WTC11 (cell line): Measurements from ENCODE around the gene FASTKD2. TPM values are rescaled to one million over a fixed set of nuclear protein-coding genes. Genes with fewer than 3 reads are reported as not detected.

ENCODE experiments used
- ATAC-seq: fragments of 200-7000 bp; cut with Tn5 transposase; 2 replicates; pipeline ENCODE4 v1.10.0; 2021; ENCODE audit warnings: mild to moderate bottlenecking, moderate library complexity
- CTCF ChIA-PET: fragments of 300-600 bp; sonication (Branson Sonifier 250); formaldehyde crosslinking; loops from one replicate; lab custom pipeline; 2021; ENCODE audit warnings: antibody characterized with exemption; lab: Charles Lee
- POLR2A ChIA-PET: fragments of 350-600 bp; sonication (Branson Sonifier 250); formaldehyde crosslinking; loops from one replicate; lab custom pipeline; 2021; ENCODE audit warnings: antibody characterized with exemption; lab: Charles Lee
- DNase-seq: peaks from one replicate; pipeline ENCODE4 v3.0.0; 2021; ENCODE audit warnings: low spot score
- H3K27ac Mint-ChIP-seq: 2 replicates; pipeline ENCODE4 v1.8.0; 2021; ENCODE audit warnings: mixed read lengths
- H3K27me3 Mint-ChIP-seq: 2 replicates; pipeline ENCODE4 v1.8.0; 2021; ENCODE audit warnings: low read depth, mild to moderate bottlenecking, moderate library complexity, mixed read lengths
- H3K36me3 Mint-ChIP-seq: 2 replicates; pipeline ENCODE4 v1.8.0; 2021; ENCODE audit warnings: mixed read lengths
- H3K4me1 Mint-ChIP-seq: 2 replicates; pipeline ENCODE4 v1.8.0; 2022; ENCODE audit warnings: mixed read lengths
- H3K4me3 Mint-ChIP-seq: 2 replicates; pipeline ENCODE4 v1.8.0; 2021; ENCODE audit warnings: mild to moderate bottlenecking, moderate library complexity, mixed read lengths
- H3K9me3 Mint-ChIP-seq: 2 replicates; pipeline ENCODE4 v1.8.0; 2021; ENCODE audit warnings: mixed read lengths
- CREM ChIP-seq: sonication (generic); formaldehyde crosslinking; IDR thresholded peaks from 2 replicates; pipeline ENCODE4 v1.8.1; 2022; ENCODE audit warnings: mild to moderate bottlenecking, missing genetic modification reagents, moderate library complexity
- JUN ChIP-seq: sonication (generic); formaldehyde crosslinking; IDR thresholded peaks from 2 replicates; pipeline ENCODE4 v1.8.0; 2023; ENCODE audit warnings: mild to moderate bottlenecking, missing genetic modification reagents
- KAT7 ChIP-seq: sonication (generic); formaldehyde crosslinking; IDR thresholded peaks from 2 replicates; pipeline ENCODE4 v1.8.1; 2023; ENCODE audit warnings: missing genetic modification reagents, mild to moderate bottlenecking, borderline replicate concordance
- MXD4 ChIP-seq: fragments of 250-450 bp; sonication (Bioruptor Pico); IDR thresholded peaks from 2 replicates; pipeline ENCODE4 v1.8.0; 2021; ENCODE audit warnings: mild to moderate bottlenecking, moderate library complexity, borderline replicate concordance
- MYBL2 ChIP-seq: sonication (generic); formaldehyde crosslinking; IDR thresholded peaks from 2 replicates; pipeline ENCODE4 v1.8.1; 2023; ENCODE audit warnings: mild to moderate bottlenecking, moderate library complexity, missing genetic modification reagents
- NFE2L1 ChIP-seq: sonication (generic); formaldehyde crosslinking; IDR thresholded peaks from 2 replicates; pipeline ENCODE4 v1.8.1; 2023; ENCODE audit warnings: missing genetic modification reagents
- SMAD4 ChIP-seq: sonication (generic); formaldehyde crosslinking; IDR thresholded peaks from 2 replicates; pipeline ENCODE4 v1.8.0; 2022; ENCODE audit warnings: mild to moderate bottlenecking, missing genetic modification reagents
- TCF7 ChIP-seq: sonication (generic); formaldehyde crosslinking; IDR thresholded peaks from 2 replicates; pipeline ENCODE4 v1.8.0; 2022; ENCODE audit warnings: mild to moderate bottlenecking, low read depth, missing genetic modification reagents, moderate library complexity
- USF1 ChIP-seq: sonication (generic); formaldehyde crosslinking; IDR thresholded peaks from 2 replicates; pipeline ENCODE4 v1.8.0; 2022; ENCODE audit warnings: mild to moderate bottlenecking, missing genetic modification reagents
- ZNF138 ChIP-seq: sonication (generic); formaldehyde crosslinking; conservative IDR thresholded peaks from 2 replicates; pipeline ENCODE4 v1.8.1; 2022; ENCODE audit warnings: mild to moderate bottlenecking, moderate library complexity, missing genetic modification reagents
- ZNF263 ChIP-seq: sonication (generic); formaldehyde crosslinking; IDR thresholded peaks from 2 replicates; pipeline ENCODE4 v1.8.1; 2022; ENCODE audit warnings: low read depth, mild to moderate bottlenecking, moderate library complexity, missing genetic modification reagents
- ZNF532 ChIP-seq: fragments of 250-450 bp; sonication (Bioruptor Pico); IDR thresholded peaks from 2 replicates; pipeline ENCODE4 v1.9.0; 2021; ENCODE audit warnings: mild to moderate bottlenecking, borderline replicate concordance
- ZSCAN18 ChIP-seq: fragments of 250-450 bp; sonication (Bioruptor Pico); IDR thresholded peaks from 2 replicates; pipeline ENCODE4 v2.1.2; 2022; ENCODE audit warnings: mild to moderate bottlenecking, moderate library complexity
- total RNA-seq: library from RNA; stranded (reverse); gene quantifications from 3 replicates; pipeline ENCODE4 v1.2.3, GENCODE V29; 2021
- TF ChIP-seq, protein P1 (sequence below): fragments of 250-450 bp; sonication (Bioruptor Pico); conservative IDR thresholded peaks from 2 replicates; pipeline ENCODE4 v1.9.0; 2021; ENCODE audit warnings: mild to moderate bottlenecking

The FASTKD2 gene
- total RNA-seq, 1 experiment from 2014 or later: 33.7 TPM

- Mint-ChIP-seq H3K4me3 (no peak overlapping the region), H3K36me3 (peaks cover 12% of the 10 kb centered on the region), H3K27me3 (no peaks in the 10 kb centered on the region), H3K27ac (no peak overlapping the region), H3K4me1 (peaks cover 33% of the 10 kb centered on the region), H3K9me3 (no peaks in the 10 kb centered on the region)
- ATAC-seq (no peak), DNase-seq (no peak)
- POLR2A ChIA-PET: no interaction called here
- CTCF ChIA-PET: interaction anchor here (1.1 kb wide), 1 partner anchor 15 kb away, joined by 3 read pairs; no protein-coding TSS in a partner anchor
- no peak for TF ChIP-seq KAT7 (CRISPR knock-in tag)
Observed at GRCh38 chr2:206797376-206797775, 32.0 kb downstream of the FASTKD2 start.

DNA sequence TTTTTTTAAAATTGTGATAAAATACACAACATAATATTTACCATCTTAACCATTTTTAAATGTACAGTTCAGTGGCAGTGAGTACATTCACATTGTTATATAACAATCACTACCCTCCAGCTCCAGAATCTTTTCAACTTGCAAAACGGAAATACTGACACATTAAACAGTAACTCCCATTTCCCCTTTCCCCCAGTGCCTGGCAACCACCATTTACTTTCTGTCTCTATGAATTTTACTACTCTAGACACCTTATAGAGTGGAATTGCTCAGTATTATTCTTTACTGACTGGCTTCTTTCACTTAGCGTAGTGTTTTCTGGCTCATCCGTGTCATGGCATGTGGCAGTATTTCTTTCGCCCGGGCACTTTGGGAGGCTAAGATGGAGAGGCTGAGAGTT, 32.6 kb downstream of the FASTKD2 start:
- peaks cover 8% of the 10 kb centered on the region; the same call in 1 of the 2 replicates for H3K36me3 Mint-ChIP-seq
- no peaks in the 10 kb centered on the region for H3K27me3 Mint-ChIP-seq
- no peaks in the 10 kb centered on the region for H3K9me3 Mint-ChIP-seq
- ChIA-PET POLR2A (no interaction called here), CTCF (no interaction called here)
- ATAC-seq: no peak
- no peak overlapping the region for H3K4me3 Mint-ChIP-seq
- no peak for DNase-seq
- H3K4me1 Mint-ChIP-seq: peaks cover 40% of the 10 kb centered on the region
- no peak overlapping the region for H3K27ac Mint-ChIP-seq
- TF ChIP-seq ZNF263 (CRISPR knock-in tag) (no peak), ZNF532 (CRISPR knock-in tag) (no peak), CREM (CRISPR knock-in tag) (no peak), MYBL2 (no peak), JUN (CRISPR knock-in tag) (no peak), ZNF138 (CRISPR knock-in tag) (no peak), MXD4 (no peak), SMAD4 (CRISPR knock-in tag) (no peak)

DNA sequence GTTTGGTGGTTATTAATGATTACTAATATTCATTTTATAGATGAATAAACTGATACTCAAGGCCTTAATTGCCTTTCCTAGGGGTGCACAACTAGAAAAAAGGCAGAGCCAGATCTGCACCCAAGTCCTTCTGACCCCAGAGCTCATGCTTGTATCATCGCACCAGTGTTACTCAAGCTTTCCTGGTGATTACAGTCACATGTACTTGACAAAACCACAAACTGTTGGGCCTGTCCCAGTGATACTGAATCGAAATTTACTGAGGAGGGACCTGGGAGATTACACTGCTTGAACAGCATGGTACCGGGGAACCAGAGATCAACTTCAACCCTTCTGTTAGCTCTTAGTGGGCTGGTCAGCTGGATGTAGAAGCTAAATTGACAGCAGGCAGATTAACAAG, 33.7 kb downstream of the FASTKD2 start:
- no peak for DNase-seq
- Mint-ChIP-seq H3K27ac (no peak overlapping the region), H3K4me1 (peaks cover 50% of the 10 kb centered on the region), H3K36me3 (0 out of 2 replicates have a peak, but pooled peaks cover 3% of the 10 kb centered on the region), H3K9me3 (no peaks in the 10 kb centered on the region)
- ChIA-PET CTCF (interaction anchor here (1.3 to 5.0 kb wide), 5 partner anchors 41 to 673 kb away, joined by 3 to 34 read pairs (median 15); no protein-coding TSS in a partner anchor), POLR2A (no interaction called here)
- no peak for ATAC-seq
- TF ChIP-seq NFE2L1 (CRISPR knock-in tag): no peak
- TF ChIP-seq KAT7 (CRISPR knock-in tag): no peak
- TF ChIP-seq, protein P1, sequence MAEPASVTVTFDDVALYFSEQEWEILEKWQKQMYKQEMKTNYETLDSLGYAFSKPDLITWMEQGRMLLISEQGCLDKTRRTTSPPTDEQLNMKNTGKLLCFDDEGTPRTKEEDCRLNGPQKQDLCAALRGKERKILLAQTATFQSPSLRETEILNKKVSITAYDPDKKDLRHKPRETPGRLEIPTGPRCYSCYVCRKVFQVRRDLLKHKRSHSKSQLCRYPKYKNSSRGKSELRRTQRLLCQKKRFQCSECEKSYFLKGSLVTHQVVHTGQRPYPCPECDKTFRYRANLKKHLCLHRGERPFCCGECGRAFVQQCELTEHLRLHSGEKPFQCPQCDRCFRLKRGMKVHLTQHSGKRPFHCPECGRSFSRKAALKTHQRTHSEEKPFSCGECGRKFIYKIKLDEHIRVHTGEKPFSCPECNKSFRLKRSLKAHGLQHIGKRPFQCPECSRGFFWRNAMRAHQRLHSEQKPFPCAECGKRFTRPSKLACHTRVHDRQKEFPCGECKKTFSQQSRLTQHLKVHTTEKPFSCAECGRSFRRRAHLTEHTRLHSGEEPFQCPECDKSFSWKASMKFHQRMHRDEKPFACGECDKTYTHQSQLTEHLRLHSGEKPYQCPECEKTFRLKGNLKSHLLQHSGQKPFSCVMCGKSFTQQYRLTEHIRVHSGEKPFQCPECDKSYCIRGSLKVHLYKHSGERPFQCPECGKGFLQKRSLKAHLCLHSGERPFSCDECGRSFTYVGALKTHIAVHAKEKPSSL (CRISPR knock-in tag): no peak
- TF ChIP-seq MXD4: no peak
- no peak for TF ChIP-seq USF1
- no peak for TF ChIP-seq TCF7
- TF ChIP-seq ZSCAN18: no peak
- TF ChIP-seq, all 79 proteins: peak for 0
- Mint-ChIP-seq H3K27me3 (no peaks in the 10 kb centered on the region), H3K4me3 (no peak overlapping the region)
